SK-MEL-5 (cell line): ENCODE results near the gene HOXB8. TPM values are rescaled to one million over a fixed set of nuclear protein-coding genes. Genes with fewer than 3 reads are reported as not detected.

ENCODE experiments used
- DNase-seq: peaks from one replicate; pipeline ENCODE4 v3.0.0-alpha.2; 2016; ENCODE audit warnings: low read depth, low spot score
- in situ Hi-C: cut with HindIII; loops from 2 replicates; pipeline ENCODE4 v1.10.0; 2016; ENCODE audit warnings: low sequenced_read_pairs, high pct_unique_total_duplicates, low pct_unique_long_range_greater_than_20kb
- total RNA-seq: library from RNA; depleted of rRNA; stranded (reverse); fragments of >200 nt; shearing (Covaris generic); gene quantifications from 2 replicates; pipeline ENCODE4 v1.2.3, GENCODE V29; 2014

HOXB8 gene
- total RNA-seq, 1 experiment from 2014 or later = 1.6 TPM

DNA sequence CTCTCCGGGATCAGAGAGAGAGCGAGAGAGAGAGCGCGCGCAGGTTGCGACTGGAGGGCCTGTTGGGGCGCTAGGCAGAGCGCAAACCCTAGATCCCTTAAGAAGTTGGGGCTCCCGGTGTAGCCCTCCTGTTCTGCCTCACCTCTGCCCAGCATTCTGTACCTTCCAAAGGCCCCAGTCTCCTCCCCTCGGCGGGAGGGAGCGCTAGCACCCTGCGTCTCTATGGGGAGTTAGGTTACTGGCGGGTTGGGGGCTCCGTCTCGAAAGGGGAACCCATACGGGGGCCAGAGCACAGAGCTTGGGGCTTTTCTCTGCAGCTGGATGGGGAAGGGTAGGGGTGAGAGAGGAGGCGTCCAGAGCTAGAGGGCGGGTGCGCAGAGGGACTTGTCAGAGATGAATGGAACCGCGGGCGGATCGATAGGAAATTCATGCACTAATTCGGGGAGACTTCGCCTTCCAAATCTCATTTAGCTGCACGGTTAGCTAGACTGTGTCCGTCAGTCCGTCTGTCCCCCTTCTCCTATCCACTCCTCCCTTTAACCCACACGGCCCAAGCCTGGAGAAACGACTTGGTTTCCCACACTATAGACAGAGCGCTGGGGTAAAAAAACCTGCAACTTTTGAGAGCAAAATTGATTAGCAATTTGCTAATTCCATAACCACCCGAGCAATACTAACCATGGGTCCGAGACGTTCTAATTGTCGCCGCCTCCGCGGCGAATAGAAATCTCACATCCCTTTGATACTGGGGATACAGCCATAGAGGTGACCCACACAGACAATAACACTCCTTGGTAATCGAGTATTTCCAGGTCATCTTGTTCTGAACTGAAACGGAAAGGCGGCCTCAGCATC, 36.2 kb downstream of the HOXB8 start:
- no peak for DNase-seq
- in situ Hi-C loops = no loop called here

DNA sequence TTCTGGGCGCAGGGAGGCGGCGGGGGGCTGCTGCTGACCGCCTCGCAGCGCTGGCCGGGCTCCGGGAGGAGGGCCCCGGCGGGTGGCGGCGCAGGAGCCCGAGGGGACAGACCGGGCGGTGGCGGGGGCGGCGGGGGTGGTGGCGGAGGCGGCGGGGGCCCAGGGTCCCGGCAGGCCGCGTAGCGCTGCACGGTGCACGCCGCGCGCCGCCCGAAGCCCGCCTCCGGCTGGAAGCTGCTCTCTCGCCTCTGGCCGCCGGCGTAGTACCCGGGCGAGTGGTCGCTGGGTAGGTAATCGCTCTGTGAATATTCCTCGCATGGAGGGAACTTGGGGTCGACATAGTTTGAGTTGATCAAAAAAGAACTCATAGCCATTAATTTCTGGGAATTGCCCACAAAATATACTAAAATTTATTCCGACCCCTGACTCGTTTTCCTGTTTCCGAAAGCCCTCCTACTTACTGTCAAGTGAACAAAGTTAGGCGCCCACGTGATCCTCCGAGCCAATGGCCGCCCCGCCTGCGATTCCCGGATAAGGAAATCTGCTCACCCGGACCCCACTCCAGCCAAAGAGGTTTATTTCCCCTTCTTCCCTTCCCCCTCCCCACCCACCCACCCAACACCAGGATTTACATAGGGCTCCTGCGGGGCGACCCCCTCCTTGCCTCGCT, 37.0 kb downstream of the HOXB8 start, which contains the start of gene HOXB4:
HOXB4 (minus strand) TSS at position 405 of the 670 bp plus-strand sequence; CDS start at position 374, 31 bp downstream.
- no peak for DNase-seq
- in situ Hi-C loops = no loop called here

DNA sequence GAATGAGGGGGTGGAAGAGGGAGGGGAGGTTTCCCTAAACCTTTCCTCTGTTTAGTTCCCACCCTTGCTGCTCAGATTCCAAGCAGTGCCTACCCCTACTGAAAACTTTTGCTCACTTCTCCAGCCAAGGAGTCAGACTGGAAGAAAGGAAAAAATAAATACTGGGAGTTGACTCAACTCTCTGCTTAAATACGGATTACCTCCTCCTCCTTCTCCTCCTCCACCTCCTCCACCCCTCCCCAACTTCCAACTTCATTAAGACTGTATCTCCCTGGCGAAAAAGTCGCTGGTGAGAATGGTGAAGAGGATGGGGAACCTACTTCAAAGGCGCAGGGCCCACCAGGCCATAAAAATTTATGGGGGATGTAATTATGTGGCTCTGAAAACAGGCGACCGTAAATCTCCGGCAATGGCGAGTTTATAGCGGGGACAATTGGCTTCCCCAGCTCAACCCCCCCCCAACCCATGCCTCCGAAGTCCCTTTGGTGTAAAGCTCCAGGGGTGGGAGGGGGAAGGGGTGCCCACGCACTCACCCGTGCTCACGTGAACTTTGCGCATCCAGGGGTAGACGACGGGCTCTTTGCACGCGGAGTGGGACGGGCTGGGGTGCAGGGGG, 37.7 kb downstream of the HOXB8 start:
- no peak for DNase-seq
- in situ Hi-C loops = no loop called here

DNA sequence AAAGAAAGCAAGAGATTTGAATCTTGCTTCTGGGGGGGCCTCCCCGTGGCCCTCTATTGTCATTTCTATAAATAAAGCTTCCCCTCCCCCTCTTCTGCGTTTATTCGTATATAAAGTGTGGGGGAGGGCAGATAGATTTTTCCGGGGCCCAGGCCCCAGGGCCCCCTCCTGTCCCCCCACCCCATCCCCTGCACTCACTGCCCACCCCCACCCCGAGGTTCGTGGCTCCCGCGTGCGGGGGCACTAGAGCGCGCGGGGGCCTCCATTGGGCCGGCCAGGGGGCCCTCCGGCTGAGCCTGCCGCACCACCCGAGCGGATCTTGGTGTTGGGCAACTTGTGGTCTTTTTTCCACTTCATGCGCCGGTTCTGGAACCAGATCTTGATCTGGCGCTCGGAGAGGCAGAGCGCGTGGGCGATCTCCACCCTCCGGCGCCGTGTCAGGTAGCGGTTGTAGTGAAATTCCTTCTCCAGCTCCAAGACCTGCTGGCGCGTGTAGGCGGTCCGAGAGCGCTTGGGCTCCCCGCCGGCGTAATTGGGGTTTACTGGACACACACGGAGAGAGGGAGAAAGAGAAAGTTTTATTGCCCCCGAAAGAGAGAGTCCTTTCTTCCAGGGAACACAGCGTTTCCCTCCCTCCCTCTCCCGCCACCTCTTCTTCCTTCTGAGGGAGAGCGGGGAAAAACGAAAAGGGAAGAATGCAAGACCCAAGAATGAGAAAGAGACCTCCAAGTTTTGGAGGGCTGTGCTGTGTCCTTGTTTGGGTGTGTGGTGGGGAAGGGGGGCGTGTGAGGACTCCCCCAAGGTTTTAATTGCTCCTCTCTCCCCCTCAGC, 38.4 kb downstream of the HOXB8 start:
- in situ Hi-C loops = no loop called here
- no peak for DNase-seq

GRCh38 chr17:48575673-48576478, 39.2 kb downstream of the HOXB8 start:
- in situ Hi-C loops = no loop called here
- DNase-seq = no peak

GRCh38 chr17:48575066-48575582, 40.0 kb downstream of the HOXB8 start:
- in situ Hi-C loops = no loop called here
- DNase-seq = peak; percentile 32

DNA sequence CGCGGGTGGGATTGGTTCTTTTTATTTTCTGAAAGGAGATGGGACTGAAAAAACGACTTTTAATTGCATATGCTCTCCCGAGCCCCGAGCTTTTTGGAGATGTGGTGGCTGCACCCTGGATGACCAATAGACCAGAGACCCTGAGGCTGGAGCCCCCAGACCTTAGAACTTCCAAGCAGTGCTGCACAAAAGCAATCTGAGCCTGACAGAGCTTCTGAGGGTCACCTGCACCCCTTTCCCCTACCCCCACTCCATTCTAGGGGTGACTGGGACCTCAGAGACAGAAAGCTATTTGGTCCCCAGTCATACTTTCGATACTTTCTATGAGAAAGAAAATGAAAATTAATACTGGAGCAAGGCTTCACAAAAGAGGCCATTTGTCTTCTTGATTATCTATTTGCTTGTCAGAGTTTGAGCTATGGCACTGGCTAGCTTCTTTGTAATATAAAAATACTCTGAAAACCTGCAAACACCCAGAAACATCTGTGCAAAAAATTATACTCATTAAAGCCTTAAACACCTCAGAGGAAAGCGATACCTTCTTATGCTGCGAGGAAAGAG, 40.5 kb downstream of the HOXB8 start:
- DNase-seq = no peak
- in situ Hi-C loops = no loop called here

- DNase-seq = no peak
Observed at GRCh38 chr17:48571826-48572417, 43.2 kb downstream of the HOXB8 start.

DNA sequence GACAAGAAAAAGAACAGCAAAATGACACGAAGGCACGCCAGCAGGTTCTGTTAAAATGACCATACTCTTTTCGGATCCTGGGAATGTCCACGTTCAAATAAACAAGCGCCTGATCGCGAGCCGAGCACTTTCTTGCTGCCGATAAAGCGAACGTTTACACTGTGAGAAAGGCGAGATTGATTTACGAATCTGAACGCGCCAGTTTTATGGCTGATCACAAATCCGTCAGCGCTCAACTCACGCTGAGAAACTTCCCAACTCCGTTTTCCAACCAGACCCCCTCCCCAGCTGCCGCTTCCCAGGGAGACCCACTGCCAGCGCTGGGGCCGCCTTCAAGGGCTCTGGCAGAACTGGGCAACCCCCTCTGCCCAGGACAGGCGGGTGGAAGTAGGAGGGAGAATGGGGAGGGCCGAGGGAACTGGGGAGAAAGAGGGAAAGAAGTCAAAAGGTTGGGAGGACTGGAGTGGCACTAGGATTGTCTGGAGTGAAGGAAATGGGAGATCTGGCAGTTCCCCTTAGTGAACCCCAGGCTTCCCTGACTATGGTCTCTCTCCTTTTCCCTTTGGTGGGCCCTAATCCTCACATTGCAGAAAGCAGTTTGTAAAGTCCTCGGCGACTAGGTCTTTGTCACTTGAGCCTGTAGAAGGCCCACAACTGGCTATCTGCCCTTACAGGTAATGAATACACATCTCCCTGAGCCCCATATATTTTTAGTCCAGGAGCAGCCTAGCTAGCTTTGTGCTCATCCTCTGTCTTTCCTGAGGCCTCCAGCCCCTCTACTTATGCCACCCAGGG, 43.9 kb downstream of the HOXB8 start:
- DNase-seq = no peak
- in situ Hi-C loops = no loop called here

More at GRCh38 chr17:48571826-48572417, 43.2 kb downstream of the HOXB8 start:
- in situ Hi-C loops = no loop called here

- in situ Hi-C loops = no loop called here
- no peak for DNase-seq
Observed at GRCh38 chr17:48570325-48571023, 44.6 kb downstream of the HOXB8 start.

GRCh38 chr17:48569674-48570324, 45.3 kb downstream of the HOXB8 start:
- in situ Hi-C loops = no loop called here
- DNase-seq = no peak

DNA sequence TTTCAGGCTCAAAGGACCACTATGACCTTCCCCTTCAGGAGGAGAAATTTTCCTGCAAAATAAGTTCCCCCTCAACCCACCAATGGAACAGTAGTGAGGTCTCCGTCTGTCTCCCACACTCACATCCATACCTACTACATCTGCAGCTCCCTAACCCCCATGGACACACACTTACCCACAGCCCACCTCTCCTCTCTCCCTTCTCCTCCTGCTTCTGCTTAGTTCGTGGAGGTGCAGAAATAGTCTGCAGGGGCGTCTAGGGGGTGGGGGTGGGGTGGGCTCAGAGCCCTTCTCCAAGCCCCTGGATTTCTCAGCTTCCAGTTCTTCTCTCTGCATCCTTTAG, 45.9 kb downstream of the HOXB8 start:
- DNase-seq = no peak
- in situ Hi-C loops = no loop called here

DNA sequence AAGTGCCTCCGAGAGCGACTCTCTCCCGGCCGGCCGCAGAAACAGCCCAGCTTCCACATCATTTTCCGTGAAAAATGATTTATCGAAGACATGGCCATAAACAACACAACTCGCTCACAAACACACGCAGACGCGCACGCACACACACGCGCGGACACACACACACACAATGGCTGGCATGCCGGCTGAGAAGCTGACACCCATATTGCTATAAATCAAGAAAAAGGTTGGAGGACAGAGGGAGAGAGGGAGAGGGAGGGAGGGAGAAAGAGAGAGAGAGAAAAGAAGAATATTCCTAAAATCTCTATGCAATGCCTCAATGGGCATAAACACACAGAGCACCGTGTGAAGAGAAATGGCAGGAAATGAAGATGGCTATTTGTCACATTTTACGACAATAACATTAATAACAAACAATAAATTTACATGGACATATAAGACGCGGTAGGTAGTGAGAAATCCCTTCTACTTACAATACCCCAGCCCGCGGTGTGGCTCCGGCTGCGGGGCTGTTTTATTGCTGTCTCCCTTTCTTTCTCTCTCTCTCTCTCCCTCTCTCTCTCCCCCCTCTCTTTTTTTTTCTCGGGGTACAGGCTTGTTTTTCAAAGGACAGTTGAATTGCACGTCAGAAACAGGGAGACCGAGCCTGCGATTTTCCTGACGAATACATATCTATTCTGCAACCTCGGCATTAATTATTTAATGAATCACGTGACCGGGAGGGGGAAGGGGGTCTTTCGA, 46.4 kb downstream of the HOXB8 start:
- in situ Hi-C loops = no loop called here
- DNase-seq = no peak
